Panc1 (cell line): ENCODE results near the gene PARP16. TPM values are rescaled to one million over a fixed set of nuclear protein-coding genes. Genes with fewer than 3 reads are reported as not detected.

ENCODE experiments used
- ATAC-seq: fragments of 200-7000 bp; cut with Tn5 transposase; 2 replicates; pipeline ENCODE4 v1.9.1; 2020; ENCODE audit warnings: mild to moderate bottlenecking, moderate library complexity
- BruUV-seq: library from RNA; stranded (reverse); fragments of 400-500 nt; replicated peaks from 2 replicates; lab custom pipeline; 2021; lab: Mats Ljungman, UMichigan
- CTCF ChIA-PET: fragments of 300-600 bp; sonication (Branson Sonifier 250); formaldehyde crosslinking; loops from one replicate; lab custom pipeline; 2022; ENCODE audit warnings: antibody characterized with exemption; lab: Charles Lee
- POLR2A ChIA-PET: fragments of 300-600 bp; sonication (Branson Sonifier 250); formaldehyde crosslinking; loops from one replicate; lab custom pipeline; 2022; ENCODE audit warnings: antibody characterized with exemption; lab: Charles Lee
- DNase-seq: peaks from one replicate; pipeline ENCODE4 v3.0.0-alpha.2; 2010; ENCODE audit warnings: low read depth, low spot score
- H3K27ac ChIP-seq: 2 replicates; pipeline ENCODE4 v1.5.1; 2011; ENCODE audit warnings: mild to moderate bottlenecking, low read length, inconsistent platforms
- H3K27me3 ChIP-seq: fragments of 200-500 bp; sonication (Bioruptor generic); 2 replicates; pipeline ENCODE4 v1.6.0; 2014; ENCODE audit warnings: low read length, inconsistent platforms; ENCODE audit not compliant: control insufficient read depth, insufficient read depth
- H3K36me3 ChIP-seq: fragments of 200-500 bp; sonication (Bioruptor generic); 2 replicates; pipeline ENCODE4 v1.5.1; 2014; ENCODE audit warnings: inconsistent platforms, mild to moderate bottlenecking, low read length, moderate library complexity; ENCODE audit not compliant: control insufficient read depth, insufficient read depth
- H3K4me1 ChIP-seq: 2 replicates; pipeline ENCODE4 v1.5.1; 2011; ENCODE audit warnings: inconsistent platforms, mild to moderate bottlenecking, low read length, moderate library complexity; ENCODE audit not compliant: control insufficient read depth, insufficient read depth
- H3K4me3 ChIP-seq, 2 experiments: 2 replicates each; pipeline ENCODE4 v1.5.1; 2011 to 2012; ENCODE audit warnings: low read depth in 2 of 2, low read length in 2 of 2, mild to moderate bottlenecking in 2 of 2, inconsistent platforms in 1 of 2, moderate library complexity in 1 of 2
- H3K9me3 ChIP-seq: fragments of 200-500 bp; sonication (Bioruptor generic); 2 replicates; pipeline ENCODE4 v1.5.1; 2014; ENCODE audit warnings: low read depth, mild to moderate bottlenecking, inconsistent platforms, low read length, moderate library complexity; ENCODE audit not compliant: control insufficient read depth, insufficient read depth
- CTCF ChIP-seq: fragments of 450-650 bp; IDR thresholded peaks from 2 replicates; pipeline ENCODE4 v1.5.1; 2017; ENCODE audit warnings: mild to moderate bottlenecking
- POLR2AphosphoS5 ChIP-seq: IDR thresholded peaks from 2 replicates; pipeline ENCODE4 v1.6.1; 2012; ENCODE audit warnings: mild to moderate bottlenecking, low read depth, low read length, moderate library complexity
- REST ChIP-seq, 2 experiments: IDR thresholded peaks; 2 replicates each; pipeline ENCODE4 v1.6.1; 2011 to 2012; ENCODE audit warnings: low read depth in 2 of 2, control low read depth in 1 of 2, low read length in 1 of 2, mild to moderate bottlenecking in 1 of 2, moderate library complexity in 1 of 2; ENCODE audit not compliant: insufficient read depth in 1 of 2
- SIN3A ChIP-seq: IDR thresholded peaks from 2 replicates; pipeline ENCODE4 v1.6.1; 2012; ENCODE audit warnings: low read depth, mild to moderate bottlenecking, low read length, moderate library complexity, borderline replicate concordance; ENCODE audit not compliant: insufficient read depth
- TCF7L2 ChIP-seq: IDR thresholded peaks from 2 replicates; pipeline ENCODE4 v1.6.1; 2011; ENCODE audit warnings: mild to moderate bottlenecking, low read depth, low read length, inconsistent platforms
- in situ Hi-C: cut with HindIII; loops from 2 replicates; pipeline ENCODE4 v1.10.0; 2016; ENCODE audit warnings: low sequenced_read_pairs, low pct_unique_long_range_greater_than_20kb
- intact Hi-C: fragments of 100-400 bp; cut with micrococcal nuclease; formaldehyde crosslinking; loops from one replicate; pipeline ENCODE4 v1.10.0; 2022; ENCODE audit not compliant: unreplicated experiment
- total RNA-seq: library from RNA; stranded (reverse); gene quantifications from one replicate; pipeline ENCODE4 v1.2.1, GENCODE V29; 2021; ENCODE audit not compliant: unreplicated experiment

Gene PARP16
- total RNA-seq, 1 experiment from 2014 or later = 15.4 TPM

DNA sequence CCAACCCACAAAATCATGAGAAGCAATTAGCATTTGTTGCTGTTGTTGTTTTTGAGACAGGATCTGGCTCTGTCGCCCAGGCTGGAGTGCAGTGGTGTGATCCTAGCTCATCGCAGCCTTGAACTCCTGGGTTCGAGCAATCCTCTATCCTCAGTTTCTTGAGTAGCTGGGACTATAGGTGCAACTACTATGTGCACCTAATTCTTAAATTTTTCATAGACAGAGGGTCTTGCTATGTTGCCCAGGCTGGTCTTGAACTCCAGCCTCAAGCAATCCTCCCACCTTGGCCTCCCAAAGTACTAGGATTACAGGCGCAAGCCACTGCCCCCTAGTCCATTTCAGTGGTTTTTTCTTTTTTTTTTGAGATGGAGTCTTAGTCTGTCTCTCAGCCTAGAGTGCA, 18.3 kb downstream of the PARP16 start:
- H3K4me3 ChIP-seq = no peak overlapping the region
- in situ Hi-C loops (no loop called here), intact Hi-C loops (no loop called here)
- ATAC-seq (no peak), DNase-seq (no peak)
- no peaks in the 10 kb centered on the region for H3K36me3 ChIP-seq
- no peaks in the 10 kb centered on the region for H3K9me3 ChIP-seq
- BruUV-seq = no TSS peak
- H3K27me3 ChIP-seq = no peaks in the 10 kb centered on the region
- H3K27ac ChIP-seq = no peak overlapping the region
- TF ChIP-seq POLR2AphosphoS5 (no peak), TCF7L2 (no peak), SIN3A (no peak), REST (IDR thresholded peaks at IDR 0.05; ENCODE audit: insufficient read depth in 1 of 2, low read depth in 2 of 2, low read length in 1 of 2) (no peak), CTCF (no peak)
- CTCF ChIA-PET = interaction anchor here (0.6 kb wide), 1 partner anchor 60 kb away, joined by 7 read pairs; no protein-coding TSS in a partner anchor
- POLR2A ChIA-PET = interaction anchor here (0.6 kb wide), 1 partner anchor 216 kb away, joined by 5 read pairs; no protein-coding TSS in a partner anchor
- no peaks in the 10 kb centered on the region for H3K4me1 ChIP-seq

- in situ Hi-C loops (no loop called here), intact Hi-C loops (no loop called here)
- ATAC-seq (no peak), DNase-seq (no peak)
- no peaks in the 10 kb centered on the region for H3K36me3 ChIP-seq
- no peak for TF ChIP-seq SIN3A
- no peak for TF ChIP-seq POLR2AphosphoS5
- no peak for TF ChIP-seq REST (IDR thresholded peaks at IDR 0.05; ENCODE audit: insufficient read depth in 1 of 2, low read depth in 2 of 2, low read length in 1 of 2)
- no peak for TF ChIP-seq CTCF
- TF ChIP-seq TCF7L2 = no peak
- no peak overlapping the region for H3K27ac ChIP-seq
- ChIA-PET POLR2A (interaction anchor here (0.6 to 0.7 kb wide), 2 partner anchors 39 to 87 kb away, joined by 8 to 12 read pairs; no protein-coding TSS in a partner anchor), CTCF (no interaction called here)
- H3K4me1 ChIP-seq = no peaks in the 10 kb centered on the region
- H3K27me3 ChIP-seq = no peaks in the 10 kb centered on the region
- no TSS peak for BruUV-seq
- no peak overlapping the region for H3K4me3 ChIP-seq
- H3K9me3 ChIP-seq = no peaks in the 10 kb centered on the region
Measured at GRCh38 chr15:65266469-65266868, 20.2 kb downstream of the PARP16 start.
